Stimulated activated naive B cell treated with anti-CD40 and anti-IgM and Interleukin-4, amounts not matched to agents 10 μg/mL and 1 μg/mL and 100 μg/mL, for 72 hours (primary cell): ENCODE data around the gene TCERG1L.
"Not testable (repeated sequence)": the region's sequence is repeated elsewhere in the genome, so short reads cannot be mapped to it uniquely, and the experiment has no call there.

Experiments
- ATAC-seq, 2 donors: fragments of 150-1000 bp; cut with Tn5 transposase; replicated peaks; 2 replicates each; pipeline ENCODE4 v1.10.0; 2021; ENCODE audit warnings: moderate library complexity in 1 of 2
- DNase-seq: peaks from one replicate; pipeline ENCODE4 v3.0.0; 2021
- H3K27ac Mint-ChIP-seq: one replicate; pipeline ENCODE4 v1.8.0; 2022; ENCODE audit warnings: mild to moderate bottlenecking, mixed read lengths
- H3K27me3 Mint-ChIP-seq, 2 donors: one replicate each; pipeline ENCODE4 v1.8.0; 2022; ENCODE audit warnings: mixed read lengths in 2 of 2
- H3K36me3 Mint-ChIP-seq, 2 donors: one replicate each; pipeline ENCODE4 v1.8.0; 2022; ENCODE audit warnings: mixed read lengths in 2 of 2, mild to moderate bottlenecking in 1 of 2
- H3K4me1 Mint-ChIP-seq, 2 donors: one replicate each; pipeline ENCODE4 v1.8.0; 2022; ENCODE audit warnings: mixed read lengths in 2 of 2, mild to moderate bottlenecking in 1 of 2
- H3K4me3 Mint-ChIP-seq, 2 donors: one replicate each; pipeline ENCODE4 v1.8.0; 2022; ENCODE audit warnings: mild to moderate bottlenecking in 2 of 2, mixed read lengths in 2 of 2, moderate library complexity in 1 of 2
- H3K9me3 Mint-ChIP-seq, 2 donors: one replicate each; pipeline ENCODE4 v1.8.0; 2022; ENCODE audit warnings: mixed read lengths in 2 of 2, mild to moderate bottlenecking in 1 of 2

TCERG1L gene

DNA sequence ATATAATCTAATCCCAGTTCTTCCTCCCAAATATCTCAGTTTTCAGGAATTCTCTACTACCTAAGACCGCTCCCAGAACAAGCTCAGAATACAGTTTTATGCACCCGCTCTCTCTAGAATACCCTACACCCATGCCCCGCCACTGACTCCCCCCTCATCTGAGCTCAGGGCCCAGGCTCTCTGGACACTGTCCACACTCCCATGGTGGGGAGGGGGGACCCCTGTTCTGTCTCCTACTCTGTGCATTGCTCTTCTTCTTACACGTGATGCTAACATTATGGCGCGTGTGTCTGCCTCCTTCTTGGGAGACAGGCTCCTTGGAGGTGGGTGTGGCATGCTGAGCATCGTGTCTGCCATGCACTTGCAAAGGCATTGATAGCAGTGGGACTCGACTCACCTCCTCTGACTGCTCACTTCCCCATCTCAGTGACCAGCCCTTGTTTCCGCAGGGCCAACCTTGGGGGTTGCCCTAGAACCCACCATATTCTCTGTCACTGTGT lies 127.9 kb downstream of the TCERG1L start:
- H3K4me3 Mint-ChIP-seq = no peak overlapping the region
- H3K27ac Mint-ChIP-seq = no peak overlapping the region
- DNase-seq (no peak), ATAC-seq (no peak)
- H3K27me3 Mint-ChIP-seq = peaks cover 0 to 5% of the 10 kb centered on the region in 2 donors
- H3K36me3 Mint-ChIP-seq = no peaks in the 10 kb centered on the region
- peaks cover 0 to 6% of the 10 kb centered on the region in 2 donors for H3K9me3 Mint-ChIP-seq
- H3K4me1 Mint-ChIP-seq = no peaks in the 10 kb centered on the region

DNA sequence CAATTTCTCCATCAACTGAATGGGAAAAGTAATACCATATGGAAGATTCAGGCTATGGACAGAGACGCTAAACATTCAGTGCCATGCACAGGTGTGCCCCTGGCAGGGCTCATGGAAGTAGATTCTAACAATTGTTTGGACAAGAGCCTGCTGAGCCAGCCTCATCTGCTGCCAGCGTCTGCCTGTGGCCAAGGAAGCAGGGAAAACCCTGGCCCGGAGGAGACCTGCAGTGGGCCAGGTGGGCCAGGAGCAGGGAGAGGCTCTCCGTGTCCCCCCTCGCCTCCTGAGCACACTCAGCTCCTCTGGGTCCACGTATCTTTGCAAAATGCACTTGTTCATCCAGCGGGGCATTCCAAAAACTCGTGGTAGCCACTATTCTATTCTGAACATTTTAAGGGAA lies 130.1 kb downstream of the TCERG1L start:
- Mint-ChIP-seq H3K4me3 (no peak overlapping the region), H3K9me3 (peaks cover 0 to 6% of the 10 kb centered on the region in 2 donors), H3K4me1 (no peaks in the 10 kb centered on the region), H3K27ac (no peak overlapping the region), H3K36me3 (no peaks in the 10 kb centered on the region), H3K27me3 (peaks cover 0 to 5% of the 10 kb centered on the region in 2 donors)
- ATAC-seq (no peak), DNase-seq (no peak)

DNA sequence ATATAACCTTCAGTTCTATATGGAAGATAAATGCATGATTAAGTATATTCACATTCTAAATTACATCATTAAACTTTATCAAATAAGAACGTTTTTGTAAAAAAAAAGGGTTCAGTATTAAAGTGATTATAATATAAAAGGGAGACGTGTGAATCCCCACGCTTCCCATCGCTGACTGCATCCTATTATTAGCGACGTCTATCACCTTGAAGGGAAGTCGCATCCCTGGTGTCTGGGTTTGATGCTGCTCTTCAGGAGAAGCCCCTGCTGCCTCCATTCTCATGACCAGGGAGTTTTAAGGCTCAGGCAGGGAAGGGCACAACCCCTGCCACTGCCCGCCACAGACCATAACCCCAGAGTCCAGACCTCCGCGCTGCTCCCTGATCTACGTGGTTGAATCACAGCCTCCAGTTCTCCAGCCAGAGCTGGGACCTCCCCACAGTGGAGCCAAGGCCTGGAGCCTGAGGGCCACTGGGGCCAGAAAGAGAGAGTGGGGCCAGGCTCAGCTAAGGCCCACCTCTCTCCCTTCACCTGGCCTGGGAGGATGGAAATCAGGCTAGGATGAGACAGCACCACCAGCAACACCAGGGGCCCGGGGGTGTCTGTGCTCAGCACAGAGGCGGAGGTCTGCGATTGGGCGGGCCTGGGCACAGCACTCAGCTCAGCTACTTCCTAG lies 130.6 kb downstream of the TCERG1L start:
- no peak overlapping the region for H3K27ac Mint-ChIP-seq
- no peak for ATAC-seq
- DNase-seq = no peak
- H3K36me3 Mint-ChIP-seq = no peaks in the 10 kb centered on the region
- peaks cover 0 to 6% of the 10 kb centered on the region in 2 donors for H3K9me3 Mint-ChIP-seq
- H3K4me3 Mint-ChIP-seq = no peak overlapping the region
- H3K4me1 Mint-ChIP-seq = no peaks in the 10 kb centered on the region
- peaks cover 0 to 5% of the 10 kb centered on the region in 2 donors for H3K27me3 Mint-ChIP-seq

DNA sequence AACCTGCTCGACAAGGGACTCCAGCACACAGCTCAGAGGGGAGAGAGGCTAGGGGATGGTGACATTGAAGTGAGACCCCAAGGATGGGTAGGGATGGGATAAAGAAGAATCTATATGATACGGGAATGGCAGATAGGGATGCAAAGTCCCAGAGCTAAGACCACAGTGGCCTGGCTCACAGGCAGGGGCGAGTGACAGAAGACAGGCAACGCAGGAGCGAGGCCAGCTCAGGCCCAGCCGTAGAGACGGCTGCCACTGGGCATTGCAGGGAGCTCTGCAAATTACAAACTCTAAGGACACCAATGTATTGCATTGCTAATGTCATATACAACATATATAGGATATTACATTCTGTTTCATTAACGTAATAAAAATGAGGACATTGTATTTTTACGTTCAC lies 131.4 kb downstream of the TCERG1L start:
- Mint-ChIP-seq H3K36me3 (no peaks in the 10 kb centered on the region), H3K27ac (no peak overlapping the region), H3K4me3 (no peak overlapping the region), H3K27me3 (peaks cover 0 to 5% of the 10 kb centered on the region in 2 donors), H3K9me3 (peaks cover 2 to 6% of the 10 kb centered on the region in 2 donors), H3K4me1 (no peaks in the 10 kb centered on the region)
- ATAC-seq (no peak), DNase-seq (no peak)

DNA sequence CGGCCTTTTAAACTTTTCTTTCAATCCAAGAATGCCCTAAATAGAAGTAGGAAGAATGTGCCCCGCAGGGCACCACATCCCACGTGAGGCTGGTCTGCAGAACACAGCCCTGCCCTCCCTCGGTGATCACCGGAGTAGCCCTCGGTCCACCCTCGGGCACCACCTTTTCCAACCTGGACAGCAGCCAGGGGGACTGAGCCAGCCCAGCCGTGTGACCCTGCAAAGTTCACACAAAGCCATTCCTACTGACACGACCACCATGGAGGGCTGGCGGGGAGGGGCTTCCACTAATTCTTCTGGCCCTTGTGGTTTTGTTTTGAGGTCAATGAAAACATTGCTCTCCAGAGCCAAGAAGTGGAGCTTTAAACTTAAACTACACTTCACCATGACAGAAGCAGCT lies 132.2 kb downstream of the TCERG1L start:
- Mint-ChIP-seq H3K36me3 (no peaks in the 10 kb centered on the region), H3K4me3 (no peak overlapping the region), H3K27me3 (peaks cover 0 to 5% of the 10 kb centered on the region in 2 donors), H3K9me3 (peaks cover 2 to 6% of the 10 kb centered on the region in 2 donors), H3K4me1 (no peaks in the 10 kb centered on the region), H3K27ac (no peak overlapping the region)
- DNase-seq (no peak), ATAC-seq (no peak)

DNA sequence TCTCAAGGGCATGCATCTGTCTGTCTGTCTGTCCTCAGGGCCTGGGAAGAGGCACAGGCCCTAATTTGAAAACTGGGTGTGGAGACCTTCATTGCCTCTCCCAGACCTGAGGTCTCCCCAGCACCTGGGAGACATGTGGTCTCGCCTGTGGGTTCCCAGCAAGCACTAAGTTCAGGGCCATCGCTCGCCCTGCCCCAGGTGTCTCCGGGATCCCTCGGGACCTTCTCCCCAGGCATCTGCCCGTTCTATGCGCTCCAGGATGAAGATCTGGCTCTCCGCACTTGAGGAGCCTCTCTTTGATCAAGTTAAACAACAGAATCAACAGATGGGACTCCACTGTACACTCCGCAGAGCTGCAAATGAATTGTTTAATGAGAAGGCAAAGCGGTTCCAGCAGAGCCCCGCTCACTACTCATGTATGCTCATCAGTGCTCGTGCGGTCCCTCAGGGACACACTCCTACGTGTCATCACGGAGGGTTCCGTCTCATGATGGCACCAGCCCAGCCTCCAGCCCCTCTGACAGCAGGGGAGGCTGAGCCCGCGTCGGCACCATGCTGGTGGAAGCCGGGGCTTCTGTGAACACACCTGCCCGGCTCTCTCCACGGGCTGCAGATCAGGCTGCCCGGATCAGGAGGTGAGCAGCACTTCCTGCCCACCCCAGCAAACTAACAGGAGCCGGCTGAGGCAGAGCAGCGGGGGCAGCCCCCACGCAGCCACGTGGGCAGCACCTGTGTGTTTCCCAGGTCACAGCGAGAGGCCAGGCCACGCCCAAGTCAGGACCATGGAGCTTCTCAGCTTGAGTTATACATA lies 132.8 kb downstream of the TCERG1L start:
- Mint-ChIP-seq H3K9me3 (peaks cover 1 to 2% of the 10 kb centered on the region in 2 donors), H3K27ac (no peak overlapping the region), H3K27me3 (peaks cover 0 to 5% of the 10 kb centered on the region in 2 donors), H3K4me1 (no peaks in the 10 kb centered on the region), H3K36me3 (no peaks in the 10 kb centered on the region), H3K4me3 (no peak overlapping the region)
- no peak for DNase-seq
- ATAC-seq = no peak

DNA sequence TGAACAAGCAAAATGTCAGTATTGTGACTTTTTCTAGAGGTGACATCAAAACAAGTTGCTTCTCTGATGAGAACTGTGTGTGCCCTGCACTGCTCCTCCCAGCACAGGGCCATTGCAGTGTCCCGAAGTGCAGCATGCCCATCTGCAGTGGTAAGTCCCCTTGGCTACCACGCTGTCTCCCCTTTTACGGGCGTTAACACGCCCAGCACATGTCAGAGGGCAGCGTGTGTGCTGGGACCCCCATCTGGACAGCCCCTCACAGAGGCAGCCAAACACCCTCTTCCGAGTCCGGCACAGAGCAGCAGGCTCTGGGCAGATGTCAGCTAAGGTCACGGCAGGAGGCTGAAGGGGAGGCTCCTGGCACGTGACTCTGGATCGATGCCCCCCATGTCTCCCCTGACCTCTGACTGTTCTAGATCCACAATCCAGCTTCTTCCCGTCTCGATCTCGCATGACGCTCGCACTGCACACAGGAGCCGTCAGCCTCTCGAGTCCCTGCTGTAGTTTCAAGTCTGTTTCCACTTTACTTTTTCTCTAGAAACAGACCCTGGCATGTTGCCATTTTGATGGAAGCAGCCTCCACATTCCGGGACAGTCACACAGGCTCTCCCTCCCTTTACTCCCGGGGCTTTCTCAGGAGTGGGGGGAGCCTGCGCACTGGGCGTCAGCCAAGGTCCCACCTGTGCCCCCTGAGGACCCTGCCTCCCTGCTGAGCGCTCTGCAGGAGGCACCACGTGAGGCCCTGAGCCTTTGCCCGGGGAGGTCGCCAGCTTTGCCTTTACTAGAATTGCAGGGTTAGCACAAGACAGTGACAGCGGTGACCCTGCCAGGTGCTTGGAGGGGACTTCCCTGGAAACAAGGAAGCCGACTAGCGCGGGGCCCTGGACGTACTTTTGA lies 133.8 kb downstream of the TCERG1L start:
- Mint-ChIP-seq H3K4me1 (no peaks in the 10 kb centered on the region), H3K27ac (no peak overlapping the region), H3K27me3 (peaks cover 0 to 5% of the 10 kb centered on the region in 2 donors), H3K9me3 (peaks cover 0 to 2% of the 10 kb centered on the region in 2 donors), H3K4me3 (no peak overlapping the region), H3K36me3 (no peaks in the 10 kb centered on the region)
- ATAC-seq (no peak), DNase-seq (no peak)

DNA sequence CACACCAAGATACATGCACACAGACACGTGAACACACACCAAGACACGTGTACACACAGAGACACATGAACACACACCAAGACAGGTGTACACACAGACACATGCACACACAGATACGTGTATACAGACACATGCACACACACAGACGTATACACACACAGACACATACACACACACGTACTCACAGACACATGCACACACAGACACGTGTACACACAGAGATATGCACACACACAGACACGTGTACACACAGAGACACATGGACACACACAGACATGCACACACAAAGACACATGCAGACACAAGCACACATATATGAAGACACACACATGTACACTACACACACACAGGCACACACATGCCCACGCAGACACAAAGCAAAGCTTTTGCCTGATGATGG lies 134.6 kb downstream of the TCERG1L start:
- no peak for DNase-seq
- Mint-ChIP-seq H3K9me3 (peaks cover 0 to 2% of the 10 kb centered on the region in 2 donors), H3K27ac (no peak overlapping the region), H3K36me3 (no peaks in the 10 kb centered on the region), H3K4me3 (no peak overlapping the region), H3K27me3 (peaks cover 0 to 5% of the 10 kb centered on the region in 2 donors), H3K4me1 (no peaks in the 10 kb centered on the region)
- no peak for ATAC-seq

DNA sequence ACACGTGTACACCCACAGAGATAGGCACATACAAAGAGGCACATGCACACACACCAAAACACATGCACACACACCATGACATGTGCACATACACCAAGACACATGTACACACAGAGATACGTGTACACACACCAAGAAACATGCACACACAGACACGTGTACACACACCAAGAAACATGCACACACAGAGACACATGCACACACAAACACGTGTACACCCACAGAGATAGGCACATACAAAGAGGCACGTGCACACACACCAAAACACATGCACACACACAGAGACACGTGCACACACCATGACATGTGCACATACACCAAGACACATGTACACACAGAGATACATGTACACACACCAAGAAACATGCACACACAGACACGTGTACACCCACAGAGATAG lies 135.2 kb downstream of the TCERG1L start:
- H3K4me3 Mint-ChIP-seq, H3K9me3 Mint-ChIP-seq, ATAC-seq: not testable (repeated sequence)

DNA sequence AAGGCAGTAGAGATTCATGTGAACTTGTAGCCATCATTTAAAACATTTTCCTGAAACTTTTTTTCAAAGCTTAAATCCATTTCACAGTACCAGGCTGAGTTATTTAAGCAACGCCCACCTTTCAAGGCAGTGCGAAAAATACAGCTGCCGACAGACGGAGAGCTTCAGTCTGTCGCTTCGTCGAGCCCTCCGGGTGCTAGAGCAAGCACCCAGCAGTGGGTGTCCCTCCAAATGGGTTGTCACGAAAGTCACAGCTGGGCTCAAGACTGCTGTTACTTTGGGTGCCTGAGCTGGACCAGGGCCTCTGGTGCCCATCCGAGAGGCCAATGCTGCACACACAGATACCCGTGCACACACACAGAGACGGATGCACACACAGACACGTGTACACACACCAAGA lies 135.6 kb downstream of the TCERG1L start:
- Mint-ChIP-seq H3K4me1 (no peaks in the 10 kb centered on the region), H3K27ac (no peak overlapping the region), H3K9me3 (peaks cover 0 to 2% of the 10 kb centered on the region in 2 donors), H3K36me3 (no peaks in the 10 kb centered on the region), H3K4me3 (no peak overlapping the region), H3K27me3 (peaks cover 0 to 8% of the 10 kb centered on the region in 2 donors)
- ATAC-seq (no peak), DNase-seq (no peak)

More for the DNA sequence above, 135.2 kb downstream of the TCERG1L start:
- not testable (repeated sequence) for H3K27me3 Mint-ChIP-seq, H3K36me3 Mint-ChIP-seq, H3K27ac Mint-ChIP-seq, DNase-seq, H3K4me1 Mint-ChIP-seq

DNA sequence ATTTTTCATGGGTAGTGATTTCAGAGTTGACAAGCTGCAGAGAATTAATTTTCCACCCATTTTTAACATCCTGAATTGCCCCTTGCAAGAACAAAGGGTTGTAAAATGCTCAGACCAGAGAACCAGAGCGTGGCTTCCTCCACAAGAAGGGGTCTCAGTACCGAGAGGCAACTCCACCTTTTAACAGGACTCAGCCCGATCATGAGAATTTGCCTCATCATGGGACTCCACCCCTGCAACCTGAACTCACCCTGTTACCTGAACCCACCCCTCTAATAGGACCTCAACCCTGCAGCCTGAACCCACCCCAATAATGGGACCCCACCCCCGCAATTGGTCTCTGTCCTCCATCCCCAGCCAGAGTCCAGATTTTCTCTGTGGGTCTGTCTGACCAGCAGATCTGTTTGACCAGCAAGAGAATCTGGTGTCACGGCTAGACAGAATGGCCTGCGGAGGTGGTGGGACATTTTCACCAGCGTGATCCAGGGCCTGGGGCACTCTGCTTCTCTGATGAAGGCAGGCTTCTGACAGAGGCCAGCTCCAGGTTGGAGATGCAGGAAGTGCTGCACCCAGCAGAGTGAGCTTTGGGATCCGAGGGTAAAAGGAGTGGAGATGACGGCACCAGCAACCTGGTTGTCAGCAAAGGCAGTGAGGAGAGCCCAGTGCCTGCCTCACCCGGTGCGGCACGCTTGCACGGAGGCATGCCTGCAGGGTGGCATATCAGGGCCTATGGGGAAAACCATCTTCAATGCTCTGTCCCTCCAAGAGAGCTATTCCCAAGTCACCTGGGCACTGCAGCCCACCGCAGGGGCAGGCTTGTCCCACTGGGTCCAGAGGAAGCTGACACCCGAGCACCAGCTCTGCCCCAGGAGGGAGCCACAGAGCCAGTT lies 136.6 kb downstream of the TCERG1L start:
- ATAC-seq (no peak), DNase-seq (no peak)
- H3K36me3 Mint-ChIP-seq = no peaks in the 10 kb centered on the region
- peaks cover 0 to 12% of the 10 kb centered on the region in 2 donors for H3K27me3 Mint-ChIP-seq
- no peak overlapping the region for H3K27ac Mint-ChIP-seq
- peaks cover 0 to 2% of the 10 kb centered on the region in 2 donors for H3K9me3 Mint-ChIP-seq
- H3K4me1 Mint-ChIP-seq = no peaks in the 10 kb centered on the region
- no peak overlapping the region for H3K4me3 Mint-ChIP-seq

DNA sequence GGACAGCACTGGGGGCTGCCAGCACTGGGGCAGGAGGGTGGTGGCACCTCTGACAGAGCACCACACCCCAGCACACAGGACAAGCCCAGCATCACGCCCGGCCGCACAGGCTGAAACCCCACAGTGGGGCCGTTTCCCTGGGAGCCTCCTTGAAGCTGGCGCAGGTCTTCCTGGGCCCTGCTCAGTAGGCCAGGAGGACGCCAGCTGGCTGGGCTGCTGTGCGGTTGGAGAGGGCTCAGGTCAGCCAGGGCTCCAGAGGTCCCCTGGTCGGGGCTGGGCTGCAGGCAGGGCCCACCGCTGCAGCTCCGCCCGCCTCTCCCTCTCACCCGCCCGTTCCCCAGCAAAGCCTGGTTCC lies 137.3 kb downstream of the TCERG1L start:
- Mint-ChIP-seq H3K4me3 (no peak overlapping the region), H3K27ac (no peak overlapping the region), H3K4me1 (no peaks in the 10 kb centered on the region), H3K27me3 (peaks cover 0 to 9% of the 10 kb centered on the region in 2 donors), H3K9me3 (peaks cover 0 to 2% of the 10 kb centered on the region in 2 donors), H3K36me3 (no peaks in the 10 kb centered on the region)
- ATAC-seq (no peak), DNase-seq (no peak)

DNA sequence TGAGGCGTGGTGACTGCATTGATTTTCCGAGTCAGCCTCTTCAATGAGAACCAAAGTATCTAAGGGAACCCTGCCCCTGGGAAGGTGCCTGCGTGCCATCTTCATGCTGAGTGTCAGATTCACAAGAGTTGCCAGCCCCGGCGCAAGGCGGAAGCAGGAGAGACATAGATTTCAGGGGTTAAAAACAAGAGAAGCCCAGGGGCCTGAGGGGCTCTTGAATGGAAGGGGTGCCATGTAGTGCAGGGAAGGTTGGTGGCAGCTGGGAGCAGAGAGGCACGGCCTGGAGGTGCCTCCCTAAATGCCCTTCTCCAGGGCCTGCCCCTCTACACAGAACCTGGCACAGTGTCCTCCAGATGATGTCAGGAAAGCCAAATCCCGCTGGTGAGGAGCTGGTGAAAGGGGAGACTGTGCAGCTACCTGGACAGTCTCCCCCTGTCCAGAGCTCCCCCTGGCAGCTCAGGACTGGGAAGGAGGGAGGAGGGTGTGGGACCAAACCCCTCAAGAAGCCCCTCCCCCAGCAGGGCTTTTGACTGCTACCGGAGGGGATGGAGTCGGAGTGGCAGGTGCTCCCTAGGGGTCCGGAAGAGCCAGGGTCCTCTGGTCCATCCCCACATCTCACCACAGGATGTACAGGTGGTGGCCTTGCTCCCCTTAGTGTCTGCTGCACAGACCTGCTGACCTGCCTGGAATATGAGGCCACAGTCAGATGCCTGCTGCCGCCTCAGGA lies 137.9 kb downstream of the TCERG1L start:
- Mint-ChIP-seq H3K27me3 (peaks cover 0 to 9% of the 10 kb centered on the region in 2 donors), H3K9me3 (peaks cover 0 to 2% of the 10 kb centered on the region in 2 donors), H3K4me3 (no peak overlapping the region), H3K27ac (no peak overlapping the region), H3K36me3 (no peaks in the 10 kb centered on the region), H3K4me1 (no peaks in the 10 kb centered on the region)
- no peak for ATAC-seq
- DNase-seq = no peak
